Testis (tissue), 2 donors: ENCODE data around the gene NDUFA8.

ENCODE experiments used
- CTCF ChIP-seq, 3 experiments: fragments of 450-650 bp in 2 of 3; fragments of 200-600 bp in 1 of 3; sonication (generic) in 1 of 3; IDR thresholded peaks; one replicate each; pipeline ENCODE4 v1.5.1; 2016 to 2019; ENCODE audit warnings: antibody characterized with exemption in 3 of 3, mild to moderate bottlenecking in 2 of 3, moderate library complexity in 1 of 3
- POLR2A ChIP-seq: fragments of 450-650 bp; IDR thresholded peaks from one replicate; pipeline ENCODE4 v1.6.1; 2017; ENCODE audit warnings: antibody characterized with exemption, mild to moderate bottlenecking, moderate library complexity

GRCh38 chr9:122159925-122160246 lies 307 bp upstream of the NDUFA8 start:
- no peak for TF ChIP-seq CTCF (IDR thresholded peaks at IDR 0.05)
- no peak for TF ChIP-seq POLR2A
